ENCODE data around the gene TUSC2.

Gene TUSC2

GRCh38 chr3:50372349-50372748 lies 44.3 kb upstream of the TUSC2 start:
- TF ChIP-seq CTCF (IDR thresholded peaks at IDR 0.05): no peak

GRCh38 chr3:50371133-50371685 lies 43.2 kb upstream of the TUSC2 start:
- Histone ChIP-seq H3K9me3 (no peaks in the 10 kb centered on the region), H3K4me1 (ENCODE audit: control insufficient read depth in 1 of 2, insufficient read depth in 1 of 2, low read depth in 1 of 2, low read length in 1 of 2) (no peaks in the 10 kb centered on the region), H3K36me3 (no peaks in the 10 kb centered on the region), H3K27ac (no peak overlapping the region), H3K4me3 (ENCODE audit: low read depth in 1 of 2, low read length in 1 of 2) (no peak overlapping the region), H3K27me3 (peaks cover 26% of the 10 kb centered on the region)
- TF ChIP-seq CTCF (IDR thresholded peaks at IDR 0.05): no peak

More at GRCh38 chr3:50372349-50372748, 44.3 kb upstream of the TUSC2 start:
- Histone ChIP-seq H3K9me3 (no peaks in the 10 kb centered on the region), H3K4me3 (ENCODE audit: low read depth in 1 of 2, low read length in 1 of 2) (no peak overlapping the region), H3K27ac (no peak overlapping the region), H3K4me1 (ENCODE audit: control insufficient read depth in 1 of 2, insufficient read depth in 1 of 2, low read depth in 1 of 2, low read length in 1 of 2) (no peaks in the 10 kb centered on the region), H3K36me3 (no peaks in the 10 kb centered on the region), H3K27me3 (peaks cover 15% of the 10 kb centered on the region)

DNA sequence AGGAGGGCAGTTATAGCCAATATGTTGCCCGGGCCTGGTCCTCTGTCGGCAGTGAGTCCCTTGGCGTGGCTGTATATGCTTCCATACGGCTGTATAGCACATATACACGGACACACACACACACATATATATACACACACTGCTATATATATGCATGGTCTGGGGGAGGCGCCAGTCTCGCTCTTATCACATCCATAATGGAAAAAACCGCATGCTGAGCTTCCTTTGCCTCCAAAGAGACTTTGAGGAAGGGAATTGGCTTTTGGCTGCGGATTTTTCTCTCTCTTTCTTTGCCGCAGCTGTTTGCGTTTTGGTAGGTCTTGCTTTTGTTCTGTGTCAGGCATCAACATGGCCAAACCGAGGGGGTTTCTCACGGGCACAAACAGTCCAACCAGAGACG lies 42.6 kb upstream of the TUSC2 start:
- Histone ChIP-seq H3K27me3 (peaks cover 32% of the 10 kb centered on the region), H3K4me1 (ENCODE audit: control insufficient read depth in 1 of 2, insufficient read depth in 1 of 2, low read depth in 1 of 2, low read length in 1 of 2) (peaks cover 2 to 3% of the 10 kb centered on the region in 2 experiments), H3K4me3 (ENCODE audit: low read depth in 1 of 2, low read length in 1 of 2) (no peak overlapping the region), H3K36me3 (no peaks in the 10 kb centered on the region), H3K9me3 (no peaks in the 10 kb centered on the region), H3K27ac (no peak overlapping the region)
- TF ChIP-seq CTCF (IDR thresholded peaks at IDR 0.05): no peak

DNA sequence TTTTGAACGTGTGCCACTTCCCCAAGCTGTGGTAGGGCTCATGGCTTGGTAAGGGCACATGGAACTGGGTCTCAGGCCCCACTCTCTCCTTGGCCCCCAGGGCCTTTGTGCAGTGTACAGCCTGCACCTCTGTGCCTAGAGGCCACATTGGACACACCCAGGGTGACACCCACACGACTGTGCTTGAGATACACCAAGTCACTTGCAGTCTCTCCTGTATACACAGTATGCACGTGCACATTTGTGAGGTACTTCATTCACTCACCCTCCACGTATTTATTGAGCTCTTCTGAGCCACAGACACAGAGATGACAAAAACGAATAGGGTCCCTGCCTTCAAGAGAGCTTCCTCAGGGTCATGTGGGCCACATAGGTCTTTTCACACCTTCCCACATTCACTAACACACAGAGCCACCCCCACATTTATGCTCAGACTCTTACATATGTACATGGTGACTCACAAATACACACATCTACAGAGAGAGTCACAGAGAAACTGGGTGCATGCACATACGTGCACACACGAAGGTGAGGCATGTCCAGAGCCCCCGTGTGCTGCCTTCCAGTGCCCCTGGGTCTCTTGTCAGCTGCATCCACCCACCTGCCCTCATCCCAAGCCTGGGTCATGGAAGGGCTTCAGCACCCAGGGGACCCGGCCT lies 41.1 kb upstream of the TUSC2 start:
- peaks cover 11 to 16% of the 10 kb centered on the region in 2 experiments for H3K4me1 ChIP-seq (ENCODE audit: control insufficient read depth in 1 of 2, insufficient read depth in 1 of 2, low read depth in 1 of 2, low read length in 1 of 2)
- no peaks in the 10 kb centered on the region for H3K36me3 ChIP-seq
- no peak overlapping the region for H3K4me3 ChIP-seq (ENCODE audit: low read depth in 1 of 2, low read length in 1 of 2)
- peaks cover 36% of the 10 kb centered on the region for H3K27me3 ChIP-seq
- TF ChIP-seq CTCF (IDR thresholded peaks at IDR 0.05): no peak
- no peaks in the 10 kb centered on the region for H3K9me3 ChIP-seq
- no peak overlapping the region for H3K27ac ChIP-seq

DNA sequence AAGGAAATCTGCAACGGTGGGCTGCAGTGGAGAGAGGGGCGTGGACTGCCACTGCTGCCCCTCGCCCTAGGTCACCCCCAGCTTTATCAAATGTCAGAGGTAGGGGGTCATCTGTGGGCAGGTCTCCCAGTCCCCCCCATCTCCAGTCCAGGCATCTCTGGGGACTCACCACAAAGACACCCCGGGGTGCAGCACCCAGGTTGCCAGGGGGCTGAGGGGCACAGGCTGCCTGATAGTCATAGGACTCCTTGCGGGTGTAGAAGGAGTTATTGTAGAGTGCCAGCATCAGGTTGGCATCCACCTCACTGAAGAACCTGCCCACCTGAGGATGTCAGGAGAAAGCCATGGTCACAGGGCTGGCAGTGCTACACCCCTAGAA lies 37.8 kb upstream of the TUSC2 start:
- no peak overlapping the region for H3K27ac ChIP-seq
- peaks cover 34% of the 10 kb centered on the region for H3K27me3 ChIP-seq
- no peaks in the 10 kb centered on the region for H3K36me3 ChIP-seq
- H3K9me3 ChIP-seq: no peaks in the 10 kb centered on the region
- TF ChIP-seq CTCF (IDR thresholded peaks at IDR 0.05): no peak
- H3K4me3 ChIP-seq (ENCODE audit: low read depth in 1 of 2, low read length in 1 of 2): peak overlapping the region; percentile 79
- peaks cover 16% of the 10 kb centered on the region in 2 experiments for H3K4me1 ChIP-seq (ENCODE audit: control insufficient read depth in 1 of 2, insufficient read depth in 1 of 2, low read depth in 1 of 2, low read length in 1 of 2)
